HepG2 (cell line): Measurements from ENCODE around the gene POLR1C. TPM values are rescaled to one million over a fixed set of nuclear protein-coding genes. Genes with fewer than 3 reads are reported as not detected.

Experiments
- ARID5B ChIP-seq: IDR thresholded peaks from 2 replicates; pipeline ENCODE4 v1.4.0; 2020; ENCODE audit warnings: mild to moderate bottlenecking, missing genetic modification reagents
- BCL6 ChIP-seq: IDR thresholded peaks from 2 replicates; pipeline ENCODE4 v1.6.1; 2016; ENCODE audit warnings: missing genetic modification reagents, missing compliant biosample characterization
- BORCS8-MEF2B ChIP-seq: sonication (generic); formaldehyde crosslinking; IDR thresholded peaks from 2 replicates; pipeline ENCODE4 v1.8.0; 2022; ENCODE audit warnings: mild to moderate bottlenecking, missing genetic modification reagents
- CC2D1A ChIP-seq: sonication (generic); formaldehyde crosslinking; IDR thresholded peaks from 2 replicates; pipeline ENCODE4 v1.8.1; 2023; ENCODE audit warnings: mild to moderate bottlenecking, missing genetic modification reagents
- ETV5 ChIP-seq: IDR thresholded peaks from 2 replicates; pipeline ENCODE4 v1.6.1; 2018; ENCODE audit warnings: missing biosample characterization, missing genetic modification reagents, inconsistent platforms, borderline replicate concordance
- PAF1 ChIP-seq: IDR thresholded peaks from 2 replicates; pipeline ENCODE4 v1.6.1; 2016; ENCODE audit warnings: missing genetic modification reagents, missing compliant biosample characterization
- PHF5A ChIP-seq: IDR thresholded peaks from one replicate; pipeline ENCODE4 v1.6.1; 2018; ENCODE audit warnings: low read depth, missing genetic modification reagents; ENCODE audit not compliant: unreplicated experiment
- RAD21 ChIP-seq: fragments of 450-650 bp; formaldehyde crosslinking; IDR thresholded peaks from 2 replicates; pipeline ENCODE4 v1.5.0; 2020; ENCODE audit warnings: mild to moderate bottlenecking
- SP2 ChIP-seq: sonication (generic); formaldehyde crosslinking; IDR thresholded peaks from 2 replicates; pipeline ENCODE4 v1.5.1; 2020; ENCODE audit warnings: mild to moderate bottlenecking, missing genetic modification reagents
- STAG1 ChIP-seq: sonication (generic); formaldehyde crosslinking; IDR thresholded peaks from 2 replicates; pipeline ENCODE4 v1.4.0; 2020; ENCODE audit warnings: missing genetic modification reagents
- ZBTB33 ChIP-seq: sonication (generic); formaldehyde crosslinking; IDR thresholded peaks from 2 replicates; pipeline ENCODE4 v1.4.0; 2020; ENCODE audit warnings: missing genetic modification reagents
- ZC3H13 ChIP-seq: sonication (generic); formaldehyde crosslinking; IDR thresholded peaks from 2 replicates; pipeline ENCODE4 v1.8.1; 2023; ENCODE audit warnings: mild to moderate bottlenecking, missing genetic modification reagents, moderate library complexity
- ZNF225 ChIP-seq: sonication (generic); formaldehyde crosslinking; IDR thresholded peaks from 2 replicates; pipeline ENCODE4 v1.4.0; 2020; ENCODE audit warnings: mild to moderate bottlenecking, missing genetic modification reagents
- ZNF235 ChIP-seq: sonication (generic); formaldehyde crosslinking; IDR thresholded peaks from 2 replicates; pipeline ENCODE4 v1.8.1; 2023; ENCODE audit warnings: mild to moderate bottlenecking, missing genetic modification reagents, borderline replicate concordance
- ZNF24 ChIP-seq: fragments of 450-650 bp; IDR thresholded peaks from 2 replicates; pipeline ENCODE4 v1.6.1; 2017; ENCODE audit warnings: antibody characterized with exemption, mild to moderate bottlenecking
- ZNF609 ChIP-seq: sonication (generic); formaldehyde crosslinking; IDR thresholded peaks from 2 replicates; pipeline ENCODE4 v1.4.0; 2020; ENCODE audit warnings: mild to moderate bottlenecking, missing genetic modification reagents, borderline replicate concordance
- polyA plus RNA-seq, 8 experiments: library from polyadenylated mRNA; depleted of rRNA in 3 of 8; stranded (reverse) in 7 of 8; unstranded in 1 of 8; fragments of >200 nt; fragmentation: Illumina TruSeq in 4 of 8; extraction: Trizol in 4 of 8; gene quantifications; 2 replicates each; pipeline versions ENCODE4 v1.2.1 to v1.2.3, GENCODE V29; 2011 to 2016; ENCODE audit warnings: low read depth in 4 of 8, missing spikeins in 1 of 8, mixed read lengths in 1 of 8; ENCODE audit not compliant: insufficient read depth in 1 of 8
- total RNA-seq, 5 experiments: library from RNA; depleted of rRNA; stranded (reverse); fragments of >200 nt; fragmentation: Illumina TruSeq; extraction: Trizol; gene quantifications; 2 replicates each; pipeline ENCODE4 v1.2.3, GENCODE V29; 2016; ENCODE audit warnings: low read depth in 1 of 5
- TF ChIP-seq, protein P1 (sequence below): sonication (generic); formaldehyde crosslinking; conservative IDR thresholded peaks from 2 replicates; pipeline ENCODE4 v1.4.0; 2020; ENCODE audit warnings: missing genetic modification reagents

POLR1C gene
- total and polyA plus RNA-seq, 2 of the 13 experiments (the other 11 are each of a cell fraction or from before 2014, with no cell fraction given) = 62.6 to 72.2 TPM

- 0 out of 2 replicates have a peak, but pooled peaks have one; percentile 10 for TF ChIP-seq BORCS8-MEF2B (CRISPR knock-in tag)
- 0 out of 2 replicates have a peak, but pooled peaks have one; percentile 41 for TF ChIP-seq CC2D1A (CRISPR knock-in tag)
- TF ChIP-seq, protein P1, sequence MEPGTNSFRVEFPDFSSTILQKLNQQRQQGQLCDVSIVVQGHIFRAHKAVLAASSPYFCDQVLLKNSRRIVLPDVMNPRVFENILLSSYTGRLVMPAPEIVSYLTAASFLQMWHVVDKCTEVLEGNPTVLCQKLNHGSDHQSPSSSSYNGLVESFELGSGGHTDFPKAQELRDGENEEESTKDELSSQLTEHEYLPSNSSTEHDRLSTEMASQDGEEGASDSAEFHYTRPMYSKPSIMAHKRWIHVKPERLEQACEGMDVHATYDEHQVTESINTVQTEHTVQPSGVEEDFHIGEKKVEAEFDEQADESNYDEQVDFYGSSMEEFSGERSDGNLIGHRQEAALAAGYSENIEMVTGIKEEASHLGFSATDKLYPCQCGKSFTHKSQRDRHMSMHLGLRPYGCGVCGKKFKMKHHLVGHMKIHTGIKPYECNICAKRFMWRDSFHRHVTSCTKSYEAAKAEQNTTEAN (CRISPR knock-in tag) = no peak
- peak; percentile 83; the same call in 1 of the 2 replicates for TF ChIP-seq ZNF235
- TF ChIP-seq SP2 (CRISPR knock-in tag) = 0 out of 2 replicates have a peak, but pooled peaks have one; percentile 14
- peak; percentile 76 for TF ChIP-seq PHF5A
- TF ChIP-seq ZC3H13 (CRISPR knock-in tag) = 0 out of 2 replicates have a peak, but pooled peaks have one; percentile 53
- no peak for TF ChIP-seq ZNF609 (CRISPR knock-in tag)
- peak; percentile 25; the same call in 1 of the 2 replicates for TF ChIP-seq ARID5B (CRISPR knock-in tag)
- peak; percentile 45; the same call in 1 of the 2 replicates for TF ChIP-seq ETV5 (CRISPR knock-in tag)
- peak; percentile 92 for TF ChIP-seq RAD21 (CRISPR knock-in tag)
- peak; percentile 45; the same call in 1 of the 2 replicates for TF ChIP-seq PAF1 (CRISPR knock-in tag)
- peak; percentile 97 for TF ChIP-seq STAG1 (CRISPR knock-in tag)
- no peak for TF ChIP-seq ZNF24
- 0 out of 2 replicates have a peak, but pooled peaks have one; percentile 19 for TF ChIP-seq ZBTB33
- TF ChIP-seq ZNF225 = no peak
- TF ChIP-seq BCL6 (CRISPR knock-in tag) = 0 out of 2 replicates have a peak, but pooled peaks have one; percentile 32
These were observed 10.0 kb upstream of the POLR1C start (continued) for GRCh38 chr6:43506667-43507471.
